ENCODE results near the gene BRD8.
"Not testable (repeated sequence)": the region's sequence is repeated elsewhere in the genome, so short reads cannot be mapped to it uniquely, and the experiment has no call there.

BRD8 gene, protein sequence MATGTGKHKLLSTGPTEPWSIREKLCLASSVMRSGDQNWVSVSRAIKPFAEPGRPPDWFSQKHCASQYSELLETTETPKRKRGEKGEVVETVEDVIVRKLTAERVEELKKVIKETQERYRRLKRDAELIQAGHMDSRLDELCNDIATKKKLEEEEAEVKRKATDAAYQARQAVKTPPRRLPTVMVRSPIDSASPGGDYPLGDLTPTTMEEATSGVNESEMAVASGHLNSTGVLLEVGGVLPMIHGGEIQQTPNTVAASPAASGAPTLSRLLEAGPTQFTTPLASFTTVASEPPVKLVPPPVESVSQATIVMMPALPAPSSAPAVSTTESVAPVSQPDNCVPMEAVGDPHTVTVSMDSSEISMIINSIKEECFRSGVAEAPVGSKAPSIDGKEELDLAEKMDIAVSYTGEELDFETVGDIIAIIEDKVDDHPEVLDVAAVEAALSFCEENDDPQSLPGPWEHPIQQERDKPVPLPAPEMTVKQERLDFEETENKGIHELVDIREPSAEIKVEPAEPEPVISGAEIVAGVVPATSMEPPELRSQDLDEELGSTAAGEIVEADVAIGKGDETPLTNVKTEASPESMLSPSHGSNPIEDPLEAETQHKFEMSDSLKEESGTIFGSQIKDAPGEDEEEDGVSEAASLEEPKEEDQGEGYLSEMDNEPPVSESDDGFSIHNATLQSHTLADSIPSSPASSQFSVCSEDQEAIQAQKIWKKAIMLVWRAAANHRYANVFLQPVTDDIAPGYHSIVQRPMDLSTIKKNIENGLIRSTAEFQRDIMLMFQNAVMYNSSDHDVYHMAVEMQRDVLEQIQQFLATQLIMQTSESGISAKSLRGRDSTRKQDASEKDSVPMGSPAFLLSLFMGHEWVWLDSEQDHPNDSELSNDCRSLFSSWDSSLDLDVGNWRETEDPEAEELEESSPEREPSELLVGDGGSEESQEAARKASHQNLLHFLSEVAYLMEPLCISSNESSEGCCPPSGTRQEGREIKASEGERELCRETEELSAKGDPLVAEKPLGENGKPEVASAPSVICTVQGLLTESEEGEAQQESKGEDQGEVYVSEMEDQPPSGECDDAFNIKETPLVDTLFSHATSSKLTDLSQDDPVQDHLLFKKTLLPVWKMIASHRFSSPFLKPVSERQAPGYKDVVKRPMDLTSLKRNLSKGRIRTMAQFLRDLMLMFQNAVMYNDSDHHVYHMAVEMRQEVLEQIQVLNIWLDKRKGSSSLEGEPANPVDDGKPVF

GRCh38 chr5:138178516-138179276 is at the start of gene BRD8, which contains the start of gene KIF20A:
Gene BRD8, minus strand, starts transcription at chr5:138178630. Its CDS starts 16 bp downstream, at chr5:138178614.
Gene KIF20A, plus strand, starts transcription at chr5:138179112. Its CDS starts 569 bp downstream, at chr5:138179681.
- DNase-seq = peak; percentile 99

DNA sequence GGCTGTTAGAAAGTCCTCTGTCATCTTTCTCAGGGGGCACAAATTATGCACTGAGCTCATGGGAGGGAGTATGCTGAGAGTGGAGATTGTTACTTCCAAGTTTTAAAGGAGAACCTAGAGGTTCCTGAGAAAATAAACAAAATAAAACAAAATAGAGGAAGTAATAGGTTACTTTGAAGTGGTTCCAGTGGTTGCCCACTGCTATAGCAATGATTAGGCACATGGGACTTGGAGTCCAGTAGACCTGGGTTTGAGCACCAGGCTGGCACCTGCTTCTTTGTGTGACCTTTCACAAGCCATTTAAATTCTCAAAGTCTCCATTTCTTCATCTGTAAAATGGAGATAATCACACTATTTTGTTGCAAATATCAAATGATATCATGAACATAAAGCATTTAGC is 48.5 kb upstream of the BRD8 start:
- DNase-seq = peak; percentile 41

DNA sequence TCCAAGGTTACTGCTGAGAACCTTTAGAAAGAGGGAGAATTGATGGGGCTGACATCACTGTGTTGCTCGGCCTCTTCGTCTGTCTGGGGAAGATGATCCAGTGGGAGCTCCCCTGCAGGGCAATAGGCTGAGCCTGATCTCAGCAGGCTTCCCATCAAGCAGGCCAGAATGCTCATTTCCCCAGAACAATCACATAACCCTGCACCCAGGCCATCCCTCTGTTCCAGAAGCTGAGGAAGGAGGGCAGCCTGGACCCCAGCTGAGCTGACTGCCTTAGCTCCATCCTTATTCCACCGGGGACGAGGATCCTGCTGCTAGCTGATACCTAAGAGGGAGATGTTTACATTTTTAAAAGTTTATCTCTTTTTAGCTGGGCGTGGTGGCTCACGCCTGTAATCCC is 46.3 kb upstream of the BRD8 start:
- DNase-seq = no peak

DNA sequence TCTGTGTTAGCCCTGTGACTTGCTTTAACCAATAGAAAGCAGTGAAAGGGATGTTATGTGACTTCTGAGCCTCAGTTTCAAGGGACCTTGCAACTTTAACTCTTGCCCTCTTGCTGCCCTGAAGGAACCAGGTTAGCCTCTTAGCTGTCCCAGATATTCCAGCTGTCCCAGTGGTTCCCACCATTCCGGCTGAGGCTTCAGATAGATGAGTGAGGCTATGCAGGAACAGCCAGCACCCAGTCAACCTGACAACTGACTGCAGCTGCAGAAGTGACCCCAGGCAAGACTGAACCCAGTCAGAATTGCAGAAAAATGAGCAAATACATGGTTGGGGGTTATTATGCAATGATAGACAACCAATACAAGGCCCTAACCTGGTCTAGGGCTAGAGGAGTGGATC is 45.1 kb upstream of the BRD8 start:
- no peak for DNase-seq

- no peak for DNase-seq
Measured at GRCh38 chr5:138216799-138217198, 38.4 kb upstream of the BRD8 start.

- peak; percentile 99 for DNase-seq
Measured at GRCh38 chr5:138213161-138214029, 35.0 kb upstream of the BRD8 start, which contains the start of gene CDC23. Gene CDC23, minus strand, starts transcription at chr5:138213323. Its CDS starts 11 bp downstream, at chr5:138213312.

DNA sequence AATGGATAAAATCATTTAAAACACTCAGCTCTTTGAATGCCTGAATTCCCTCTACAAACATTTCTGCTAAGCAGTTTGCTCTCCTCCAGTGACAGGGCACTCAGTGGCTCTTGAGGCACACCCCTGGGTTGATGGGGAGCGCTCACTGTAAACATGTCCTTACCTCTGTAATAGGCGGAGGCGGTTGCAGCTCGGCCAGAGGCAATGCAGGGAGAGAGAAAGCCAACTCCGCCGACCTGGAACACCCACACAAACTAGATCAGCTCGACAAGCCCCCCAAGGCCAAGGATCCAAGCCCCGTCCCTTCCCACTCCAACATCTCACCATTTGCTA is 34.4 kb upstream of the BRD8 start:
- peak; percentile 44 for DNase-seq

GRCh38 chr5:138210985-138211384 is 32.6 kb upstream of the BRD8 start:
- no peak for DNase-seq

DNA sequence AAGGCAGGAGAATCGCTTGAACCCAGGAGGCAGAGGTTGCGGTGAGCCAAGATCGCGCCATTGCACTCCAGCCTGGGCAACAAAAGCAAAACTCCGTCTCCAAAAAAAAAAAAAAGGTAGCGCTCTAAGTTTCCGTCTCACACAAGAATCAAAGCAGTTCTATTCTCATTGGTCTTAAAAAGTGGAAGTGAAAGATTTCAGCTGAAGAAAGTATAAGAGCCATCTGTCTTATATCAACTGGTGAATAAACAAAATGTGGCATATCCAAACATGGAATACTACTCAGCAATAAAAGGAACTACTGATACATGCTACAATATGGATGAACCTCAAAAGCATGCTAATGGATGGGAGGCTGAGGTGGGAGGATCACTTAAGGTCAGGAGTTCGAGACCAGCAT is 15.4 kb upstream of the BRD8 start:
- DNase-seq = not testable (repeated sequence)

DNA sequence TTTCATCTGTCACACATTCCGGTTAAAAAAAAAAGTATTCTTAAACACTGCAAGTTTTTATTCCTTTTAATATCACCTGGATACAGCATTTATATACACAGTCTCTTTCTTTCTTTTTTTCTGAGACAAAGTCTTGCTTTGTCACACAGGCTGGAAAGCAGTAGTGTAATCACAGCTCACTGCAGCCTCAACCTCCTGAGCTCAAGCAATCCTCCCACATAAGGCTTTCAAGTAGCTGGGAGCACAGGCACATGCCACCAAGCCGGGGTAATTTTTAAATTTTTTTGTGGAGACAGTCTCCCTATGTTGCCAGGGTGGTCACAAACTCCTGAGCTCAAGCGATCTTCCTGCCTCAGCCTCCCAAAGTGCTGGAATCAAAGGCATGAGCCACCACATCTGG is 14.4 kb upstream of the BRD8 start:
- DNase-seq = no peak

DNA sequence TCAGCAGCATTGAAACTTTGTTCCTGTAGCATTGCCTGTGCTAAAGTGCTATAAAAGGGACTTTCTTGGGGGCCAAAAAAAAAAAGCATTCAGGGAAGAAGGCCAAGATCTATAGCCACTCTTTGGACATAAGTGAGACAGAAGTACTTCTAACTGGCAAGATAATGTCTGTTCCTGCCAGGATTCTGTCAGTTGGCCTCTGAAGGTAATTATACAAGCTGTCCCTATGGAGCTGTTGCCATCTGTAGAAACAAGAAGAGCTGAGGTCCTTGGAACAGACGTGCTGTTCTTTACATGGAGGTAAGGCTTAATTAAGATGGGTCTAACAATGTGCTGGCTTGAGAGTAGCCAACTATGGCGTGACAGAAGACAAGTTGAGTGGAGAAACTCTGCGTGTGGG is 10.2 kb upstream of the BRD8 start:
- no peak for DNase-seq

DNA sequence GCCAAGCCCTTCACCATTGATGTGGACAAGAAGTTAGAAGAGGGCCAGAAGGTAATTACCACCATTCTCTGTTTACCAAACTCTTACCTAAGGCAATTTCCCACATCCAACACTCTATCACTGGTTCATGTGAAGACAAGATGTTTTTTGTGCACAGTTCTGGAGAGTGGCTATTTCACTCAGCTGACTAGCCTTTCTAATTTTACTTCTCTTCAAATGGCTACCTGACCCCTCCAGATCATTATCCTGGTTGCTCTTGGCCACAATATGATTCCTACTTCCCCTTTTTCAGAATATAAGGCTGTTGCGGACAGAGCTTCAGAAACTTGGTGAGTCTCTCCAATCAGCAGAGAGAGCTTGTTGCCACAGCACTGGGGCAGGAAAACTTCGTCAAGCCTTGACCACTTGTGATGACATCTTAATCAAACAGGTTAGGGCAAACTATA is 7.6 kb upstream of the BRD8 start:
- peak; percentile 89 for DNase-seq

DNA sequence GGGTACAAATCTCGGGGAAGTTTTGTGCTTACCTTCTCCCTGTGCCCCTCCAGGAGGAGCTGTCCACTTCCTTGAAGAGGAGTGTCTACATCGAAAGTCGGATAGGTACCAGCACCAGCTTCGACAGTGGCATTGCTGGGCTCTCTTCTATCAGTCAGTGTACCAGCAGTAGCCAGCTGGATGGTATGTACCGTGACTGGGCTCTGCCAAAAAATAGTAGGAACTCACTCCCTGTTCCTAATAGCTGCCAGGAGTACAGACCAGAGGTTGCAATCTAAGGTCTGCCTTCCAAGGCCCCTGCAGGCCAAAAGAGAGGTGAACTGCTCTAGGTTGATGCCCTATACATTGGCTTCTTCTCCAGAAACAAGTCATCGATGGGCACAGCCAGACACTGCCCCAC is 4.4 kb upstream of the BRD8 start:
- no peak for DNase-seq

DNA sequence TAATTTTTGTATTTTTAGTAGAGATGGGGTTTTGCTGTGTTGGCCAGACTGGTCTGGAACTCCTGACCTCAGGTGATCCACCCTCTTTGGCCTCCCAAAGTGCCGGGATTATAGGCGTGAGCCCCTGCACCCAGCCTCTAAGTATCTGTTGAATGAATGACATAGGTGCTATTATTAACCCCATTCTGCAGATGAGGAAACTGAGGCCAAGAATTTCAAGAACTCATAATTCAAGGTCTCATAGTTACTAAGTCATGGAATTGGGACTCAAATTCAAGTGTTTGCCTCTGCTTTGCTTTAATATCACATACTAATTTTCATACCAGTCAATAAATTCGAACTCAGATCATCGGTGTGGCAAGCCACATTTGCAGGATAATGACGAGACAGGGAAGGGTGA is 2.4 kb upstream of the BRD8 start:
- DNase-seq = no peak

- DNase-seq = peak; percentile 93
Measured at GRCh38 chr5:138180183-138180782, 1.9 kb upstream of the BRD8 start.

DNA sequence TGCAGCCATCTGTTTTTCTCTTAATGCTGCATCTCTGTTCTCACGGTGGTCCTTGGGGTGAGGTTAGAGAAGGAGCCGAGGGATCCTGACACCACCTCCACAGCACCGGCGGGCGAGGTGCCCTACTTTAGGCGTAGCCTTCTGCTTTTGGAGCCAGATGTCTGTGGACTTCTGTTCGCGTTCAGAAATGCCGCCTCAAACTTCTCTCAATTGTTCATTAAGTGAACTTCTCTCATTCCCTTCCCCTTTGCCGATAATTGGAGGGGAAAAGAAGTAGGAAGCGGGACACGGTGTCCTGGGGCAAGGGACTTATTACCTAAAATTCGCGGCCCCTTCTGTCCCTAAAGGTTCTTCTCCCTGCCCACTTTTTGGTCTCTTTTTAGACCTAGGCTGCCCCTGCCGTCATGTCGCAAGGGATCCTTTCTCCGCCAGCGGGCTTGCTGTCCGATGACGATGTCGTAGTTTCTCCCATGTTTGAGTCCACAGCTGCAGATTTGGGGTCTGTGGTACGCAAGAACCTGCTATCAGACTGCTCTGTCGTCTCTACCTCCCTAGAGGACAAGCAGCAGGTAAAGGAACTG is 937 bp upstream of the BRD8 start:
- DNase-seq = peak; percentile 60

DNA sequence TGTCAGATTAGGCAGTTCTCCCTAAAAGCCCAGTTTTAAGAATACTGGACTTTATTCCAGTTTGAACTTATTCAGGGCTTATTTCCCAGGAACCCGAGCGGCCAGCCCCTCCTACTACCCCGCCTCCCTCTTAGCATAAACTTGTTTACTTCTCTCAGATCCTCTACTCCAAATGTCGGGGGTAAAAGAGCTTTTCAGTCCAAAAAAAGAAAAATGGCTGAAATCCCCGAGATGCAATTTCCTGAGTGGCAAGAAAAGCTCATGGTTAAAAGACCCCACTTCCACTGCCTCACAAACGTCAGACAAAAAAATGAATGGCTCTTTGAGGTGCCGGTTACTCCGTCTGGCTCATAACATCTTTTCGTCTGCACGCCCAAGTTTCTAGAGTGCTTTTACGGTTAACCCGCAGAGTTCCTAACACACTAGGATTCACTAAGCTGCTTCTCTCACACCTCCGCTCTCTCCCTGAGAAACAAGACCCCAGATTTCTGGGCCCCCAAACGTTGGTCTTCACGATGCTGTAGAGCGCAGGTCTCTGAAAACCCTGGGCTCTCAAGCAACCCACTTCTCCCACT is 402 bp downstream of the BRD8 start:
- DNase-seq = peak; percentile 73

GRCh38 chr5:138170299-138170698 is 8.1 kb downstream of the BRD8 start:
- no peak for DNase-seq

DNA sequence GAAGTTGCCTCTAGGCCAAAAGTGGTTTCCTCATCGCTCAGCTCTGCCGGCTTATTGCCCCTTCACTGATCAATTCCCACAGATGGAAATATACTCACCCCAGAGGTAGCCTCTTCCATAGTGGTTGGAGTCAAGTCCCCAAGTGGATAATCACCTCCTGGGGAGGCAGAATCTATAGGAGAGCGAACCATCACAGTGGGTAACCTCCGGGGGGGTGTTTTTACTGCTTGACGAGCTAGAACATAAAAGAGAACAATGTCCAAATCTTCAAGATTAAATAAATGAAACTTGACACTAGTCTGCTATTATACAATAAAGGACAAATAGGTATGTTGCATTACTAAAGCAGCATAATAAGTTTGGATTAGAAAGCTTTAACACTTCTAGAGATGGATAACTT is 9.3 kb downstream of the BRD8 start:
- no peak for DNase-seq

- DNase-seq = no peak
Measured at GRCh38 chr5:138163721-138164120, 14.7 kb downstream of the BRD8 start.

Data from hematopoietic multipotent progenitor cell treated with erythropoietin and hydrocortisone succinate and interleukin-3 and kit ligand, for 4 days (in vitro differentiated cells).